NCI-H82 treated with DMSO at 0.1 percent for 48 hours (cell line): ENCODE data around the gene PSMC2.
"Not testable (repeated sequence)": the region's sequence is repeated elsewhere in the genome, so short reads cannot be mapped to it uniquely, and the experiment has no call there.

Experiments used
- DNase-seq: peaks from one replicate; lab custom pipeline; 2025; ENCODE audit not compliant: unreplicated experiment; lab: John Stamatoyannopoulos, UW

PSMC2 gene

GRCh38 chr7:103373866-103374643 lies 26.6 kb downstream of the PSMC2 start:
- no peak for DNase-seq

DNA sequence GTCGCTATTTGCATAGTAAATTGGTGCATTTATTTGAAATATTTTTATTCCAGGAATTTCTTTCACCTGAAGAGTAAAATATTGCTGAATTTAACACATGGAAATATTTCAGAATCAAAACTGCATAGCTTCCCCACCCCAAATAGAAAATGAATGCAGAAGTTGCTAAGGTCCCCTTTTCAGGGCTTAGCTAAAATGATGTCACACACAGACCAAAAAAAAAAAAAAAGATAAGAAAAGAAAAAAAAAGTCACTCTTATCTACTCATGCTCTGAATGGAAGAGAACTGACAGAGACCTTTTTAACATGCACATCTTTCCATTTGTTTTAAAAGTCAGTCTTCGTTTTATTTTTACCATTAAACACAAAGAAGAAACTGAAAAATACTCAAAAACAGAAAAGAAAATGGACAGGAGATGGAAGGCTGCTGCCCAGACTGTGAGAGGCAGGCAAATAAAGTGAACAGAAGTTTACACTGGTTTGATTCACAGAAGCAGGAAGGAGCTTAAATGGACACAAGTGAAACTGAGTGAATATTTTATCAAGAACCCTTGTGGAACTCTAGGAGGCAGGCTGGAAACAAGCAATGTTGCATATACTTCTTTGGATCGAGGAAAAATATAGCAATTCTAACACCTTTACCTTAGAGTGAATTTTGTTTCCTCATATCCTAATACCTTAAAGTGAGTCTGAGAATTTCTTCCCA lies 32.0 kb downstream of the PSMC2 start:
- DNase-seq, result no peak

DNA sequence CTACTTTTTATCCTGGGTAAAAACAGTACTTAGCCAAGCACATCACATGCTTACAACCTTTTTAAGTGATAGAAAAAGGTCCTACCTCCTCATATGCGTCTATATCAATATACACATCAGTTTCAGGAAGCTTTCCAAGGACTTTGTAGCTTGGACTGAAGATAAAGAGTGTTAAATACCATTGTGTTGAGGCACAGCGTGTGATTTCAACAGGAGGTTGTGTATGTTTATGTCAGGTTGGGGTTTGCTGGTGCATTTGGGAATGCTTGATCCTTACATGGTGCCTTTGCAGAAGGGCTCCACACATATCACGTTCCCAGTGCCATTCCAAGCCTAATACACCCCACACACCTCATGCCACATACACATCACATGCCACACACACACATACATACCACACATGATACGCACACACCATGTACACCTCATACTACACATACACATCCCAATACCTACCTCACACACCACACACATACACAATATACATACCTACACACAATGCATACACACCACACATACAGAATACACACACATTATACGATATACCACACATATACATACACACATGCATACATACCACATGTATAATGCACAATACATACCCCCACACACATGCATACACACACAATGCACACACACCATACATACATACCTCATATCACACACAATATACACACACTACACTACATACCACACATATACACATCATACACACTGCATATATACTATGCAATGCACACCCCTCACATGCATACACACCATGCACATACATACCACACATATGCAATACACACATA lies 33.1 kb downstream of the PSMC2 start:
- no peak for DNase-seq

- DNase-seq, result no peak
Observed at GRCh38 chr7:103381280-103382031, 34.0 kb downstream of the PSMC2 start.

- DNase-seq, result no peak
Observed at GRCh38 chr7:103382032-103382402, 34.6 kb downstream of the PSMC2 start.

- no peak for DNase-seq
Observed at GRCh38 chr7:103387242-103387641, 39.8 kb downstream of the PSMC2 start.

- no peak for DNase-seq
Observed at GRCh38 chr7:103388469-103389140, 41.2 kb downstream of the PSMC2 start.

DNA sequence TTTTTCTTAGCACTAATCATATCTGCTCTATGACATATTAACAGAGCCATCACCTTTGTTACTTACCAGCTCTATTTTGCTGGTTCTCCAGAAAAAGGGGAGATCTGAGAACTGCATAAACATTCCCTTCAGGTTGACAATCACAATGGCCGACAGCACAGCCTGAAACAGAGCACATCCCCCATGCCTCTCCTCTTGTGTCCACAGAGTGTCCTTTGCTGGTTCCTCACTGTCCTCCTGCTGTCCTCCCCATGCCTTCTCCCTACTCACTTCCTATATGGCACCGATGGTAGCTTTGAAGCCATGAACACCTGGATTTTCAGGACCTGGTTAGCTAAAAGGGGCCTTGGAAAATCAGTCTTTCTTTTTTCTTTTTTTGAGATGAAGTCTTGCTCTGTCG lies 41.8 kb downstream of the PSMC2 start:
- DNase-seq, result no peak

DNA sequence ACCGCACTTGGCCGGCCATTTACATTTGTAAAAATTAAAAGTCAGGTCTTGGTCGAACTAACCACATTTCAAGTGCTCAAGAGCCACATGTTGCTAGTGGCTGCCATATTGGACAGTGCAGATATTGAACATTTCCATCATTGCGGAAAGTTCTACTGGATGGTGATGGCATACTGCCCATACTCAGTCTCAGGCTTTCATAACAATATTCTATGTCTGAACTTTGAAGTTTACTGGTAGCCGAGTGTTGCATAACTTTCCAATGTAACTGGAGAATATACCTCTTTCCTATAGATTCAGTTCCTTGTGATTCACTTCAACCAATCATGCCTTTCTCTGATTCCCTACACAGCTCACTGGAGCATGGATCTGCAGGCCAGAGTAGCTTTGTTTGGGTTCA lies 43.7 kb downstream of the PSMC2 start:
- DNase-seq, result no peak

- DNase-seq, result no peak
Observed at GRCh38 chr7:103391976-103392375, 44.5 kb downstream of the PSMC2 start.

- DNase-seq, result no peak
Observed at GRCh38 chr7:103394566-103394965, 47.1 kb downstream of the PSMC2 start.

GRCh38 chr7:103395071-103395470 lies 47.6 kb downstream of the PSMC2 start:
- DNase-seq, result no peak

DNA sequence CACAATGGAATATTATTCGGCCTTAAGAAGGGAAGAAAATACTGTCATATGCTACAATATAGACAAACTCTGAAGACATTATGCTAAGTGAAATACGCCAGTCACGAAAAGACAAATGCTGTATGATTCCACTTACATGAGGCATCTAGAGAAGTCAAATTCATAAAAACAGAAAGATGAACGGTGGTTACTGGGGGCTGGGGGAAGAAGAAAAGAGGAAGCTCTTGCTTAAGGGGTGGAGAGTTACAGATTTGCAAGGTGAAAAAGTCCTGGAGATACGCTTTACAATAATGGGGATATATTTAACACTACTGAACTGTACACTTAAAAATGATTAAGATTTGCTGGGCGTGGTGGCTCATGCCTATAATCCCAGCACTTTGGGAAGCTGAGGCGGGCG lies 49.0 kb downstream of the PSMC2 start:
- no peak for DNase-seq

DNA sequence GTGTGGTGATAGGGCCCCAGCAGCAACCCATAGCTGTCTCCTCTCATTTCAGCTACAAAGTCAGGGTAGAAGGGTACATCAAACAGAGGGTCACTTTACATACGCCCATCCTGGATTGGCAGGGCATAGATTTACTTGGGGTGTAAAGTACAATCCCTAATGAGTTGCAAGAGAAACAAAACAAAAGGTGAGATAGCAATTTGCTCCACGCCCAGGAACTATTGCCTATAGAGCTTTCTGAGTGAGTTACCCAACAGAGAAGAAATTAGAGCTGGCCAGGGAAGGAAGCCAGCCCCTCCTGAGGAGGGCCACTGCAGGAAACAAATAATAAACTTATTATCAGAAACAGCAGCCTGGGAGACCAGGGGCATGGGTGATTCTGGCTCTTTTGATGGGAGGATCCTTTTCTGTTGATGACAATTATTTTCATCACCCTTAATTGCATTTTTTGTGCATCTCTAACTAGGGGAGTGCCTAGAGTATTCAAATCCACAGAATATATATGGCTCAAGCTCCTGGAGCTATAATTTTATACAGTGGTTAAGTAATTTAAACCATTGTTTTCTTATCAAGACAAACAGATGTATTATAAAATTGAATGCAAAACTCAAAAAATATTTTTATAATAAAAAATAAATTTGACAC lies 51.2 kb downstream of the PSMC2 start:
- DNase-seq, result no peak

GRCh38 chr7:103399687-103400086 lies 52.2 kb downstream of the PSMC2 start:
- not testable (repeated sequence) for DNase-seq

DNA sequence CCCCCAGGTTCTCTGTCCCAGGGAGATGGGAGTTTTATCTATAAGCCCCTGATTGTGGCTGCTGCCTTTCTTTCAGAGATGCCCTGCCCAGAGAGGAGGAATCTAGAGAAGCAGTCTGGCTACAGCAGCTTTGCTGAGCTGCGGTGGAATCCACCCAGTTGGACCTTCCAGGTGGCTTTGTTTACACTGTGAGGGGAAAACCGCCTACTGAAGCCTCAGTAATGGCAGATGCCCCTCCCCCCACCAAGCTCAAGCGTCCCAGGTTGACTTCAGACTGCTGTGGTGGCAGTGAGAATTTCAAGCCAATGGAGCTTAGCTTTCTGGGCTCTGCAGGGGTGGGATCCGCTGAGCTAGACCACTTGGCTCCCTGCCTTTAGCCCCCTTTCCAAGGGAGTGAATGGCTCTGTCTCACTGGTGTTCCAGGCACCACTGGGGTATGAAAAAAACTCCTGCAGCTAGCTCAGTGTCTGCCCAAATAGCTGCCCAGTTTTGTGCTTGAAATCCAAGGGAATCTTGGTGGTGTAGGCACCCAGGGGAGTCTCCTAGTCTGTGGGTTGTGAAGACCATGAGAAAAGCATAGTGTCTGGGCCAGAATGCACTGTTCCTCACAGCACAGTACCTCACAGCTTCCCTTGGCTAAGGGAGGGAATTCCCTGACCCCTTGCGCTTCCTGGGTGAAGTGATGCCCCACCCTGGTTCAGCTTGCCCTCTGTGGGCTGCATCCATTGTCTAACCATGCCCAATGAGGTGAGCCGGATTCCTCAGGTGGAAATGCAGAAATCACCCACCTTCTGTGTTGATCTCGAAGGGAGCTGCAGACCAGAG lies 58.6 kb downstream of the PSMC2 start:
- DNase-seq, result not testable (repeated sequence)

GRCh38 chr7:103412151-103412550 lies 64.7 kb downstream of the PSMC2 start:
- DNase-seq, result no peak

- no peak for DNase-seq
Observed at GRCh38 chr7:103413407-103413806, 66.0 kb downstream of the PSMC2 start.

- DNase-seq, result no peak
Observed at GRCh38 chr7:103418241-103418640, 70.8 kb downstream of the PSMC2 start.
